ENCODE data around the gene RAD23B. TPM values are rescaled to one million over a fixed set of nuclear protein-coding genes. Genes with fewer than 3 reads are reported as not detected.

RAD23B gene
- total RNA-seq, 4 donors from 2014 or later, result 71.0 to 109 (median 76.2) TPM

GRCh38 chr9:107285286-107285685 is 2.2 kb downstream of the RAD23B start:
- TF ChIP-seq CTCF (IDR thresholded peaks at IDR 0.05; ENCODE audit: low read depth), result no peak

- no peak for TF ChIP-seq CTCF (IDR thresholded peaks at IDR 0.05; ENCODE audit: low read depth)
These were observed 3.0 kb downstream of the RAD23B start for GRCh38 chr9:107286057-107286456.

GRCh38 chr9:107288701-107289100 is 5.6 kb downstream of the RAD23B start:
- no peak for TF ChIP-seq CTCF (IDR thresholded peaks at IDR 0.05; ENCODE audit: low read depth)

GRCh38 chr9:107290619-107291018 is 7.5 kb downstream of the RAD23B start:
- TF ChIP-seq CTCF (IDR thresholded peaks at IDR 0.05; ENCODE audit: low read depth), result no peak

- no peak for TF ChIP-seq CTCF (IDR thresholded peaks at IDR 0.05; ENCODE audit: low read depth)
These were observed 9.9 kb downstream of the RAD23B start for GRCh38 chr9:107292821-107293542.

GRCh38 chr9:107293543-107294085 is 10.5 kb downstream of the RAD23B start:
- TF ChIP-seq CTCF (IDR thresholded peaks at IDR 0.05; ENCODE audit: low read depth), result no peak

GRCh38 chr9:107294756-107295155 is 11.7 kb downstream of the RAD23B start:
- TF ChIP-seq CTCF (IDR thresholded peaks at IDR 0.05; ENCODE audit: low read depth), result no peak
